Fibroblast of gingiva (primary cell): ENCODE data around the gene PRKAG2.

Experiments used
- DNase-seq: peaks from one replicate; pipeline ENCODE4 v3.0.0-alpha.2; 2011; ENCODE audit warnings: low read depth

PRKAG2 gene

GRCh38 chr7:151801291-151801690 is 75.6 kb downstream of the PRKAG2 start:
- DNase-seq: no peak

GRCh38 chr7:151800861-151801260 is 76.1 kb downstream of the PRKAG2 start:
- DNase-seq: no peak

- DNase-seq: no peak
These were observed 76.5 kb downstream of the PRKAG2 start for GRCh38 chr7:151800391-151800790.

- no peak for DNase-seq
These were observed 77.4 kb downstream of the PRKAG2 start for GRCh38 chr7:151799506-151799905.

- DNase-seq: peak; percentile 39
These were observed 78.0 kb downstream of the PRKAG2 start for GRCh38 chr7:151798851-151799448.

- peak; percentile 96 for DNase-seq
These were observed 79.1 kb downstream of the PRKAG2 start for GRCh38 chr7:151797667-151798307.

- DNase-seq: no peak
These were observed 79.9 kb downstream of the PRKAG2 start for GRCh38 chr7:151796871-151797537.

GRCh38 chr7:151796091-151796870 is 80.6 kb downstream of the PRKAG2 start:
- peak; percentile 48 for DNase-seq

GRCh38 chr7:151795168-151795811 is 81.6 kb downstream of the PRKAG2 start:
- DNase-seq: no peak

- peak; percentile 71 for DNase-seq
These were observed 82.3 kb downstream of the PRKAG2 start for GRCh38 chr7:151794508-151795167.

GRCh38 chr7:151793991-151794507 is 82.9 kb downstream of the PRKAG2 start:
- no peak for DNase-seq

GRCh38 chr7:151793531-151793951 is 83.4 kb downstream of the PRKAG2 start:
- peak; percentile 71 for DNase-seq

GRCh38 chr7:151792636-151793035 is 84.3 kb downstream of the PRKAG2 start:
- no peak for DNase-seq

GRCh38 chr7:151792086-151792485 is 84.8 kb downstream of the PRKAG2 start:
- DNase-seq: no peak

- no peak for DNase-seq
These were observed 85.9 kb downstream of the PRKAG2 start for GRCh38 chr7:151790830-151791620.

- DNase-seq: no peak
These were observed 86.7 kb downstream of the PRKAG2 start for GRCh38 chr7:151790095-151790829.

- DNase-seq: no peak
These were observed 87.5 kb downstream of the PRKAG2 start for GRCh38 chr7:151789380-151789947.

- no peak for DNase-seq
These were observed 89.6 kb downstream of the PRKAG2 start for GRCh38 chr7:151787348-151787747.

- DNase-seq: no peak
These were observed 90.0 kb downstream of the PRKAG2 start for GRCh38 chr7:151786936-151787335.
